HCT116 (cell line): ENCODE results near the gene RPL28. TPM values are rescaled to one million over a fixed set of nuclear protein-coding genes. Genes with fewer than 3 reads are reported as not detected.
A peak's percentile ranks its signal among the peaks of the same experiment; 100 is the strongest.

Experiments used
- ATAC-seq: fragments of 200-7000 bp; cut with Tn5 transposase; 2 replicates; pipeline ENCODE4 v1.9.1; 2020; ENCODE audit warnings: mild to moderate bottlenecking, moderate library complexity
- Bru-seq: library from RNA; stranded (reverse); fragments of 400-500 nt; gene quantifications from one replicate; lab custom pipeline; 2021; lab: Mats Ljungman, UMichigan
- BruChase-seq, 2 experiments: library from RNA; stranded (reverse); fragments of 400-500 nt; gene quantifications; one replicate each; lab custom pipeline; 2021; lab: Mats Ljungman, UMichigan
- BruUV-seq: library from RNA; stranded (reverse); fragments of 400-500 nt; replicated peaks from 2 replicates; lab custom pipeline; 2021; lab: Mats Ljungman, UMichigan
- CTCF ChIA-PET: fragments of 300-600 bp; sonication (Branson Sonifier 250); formaldehyde crosslinking; loops from one replicate; lab custom pipeline; 2021; ENCODE audit warnings: antibody characterized with exemption; lab: Charles Lee
- POLR2A ChIA-PET: fragments of 300-600, 350-600 bp; sonication (Branson Sonifier 250); formaldehyde crosslinking; loops from one replicate; lab custom pipeline; 2021; ENCODE audit warnings: antibody characterized with exemption; lab: Charles Lee
- RAD21 ChIA-PET, 2 experiments: fragments of 300-600 bp; sonication (Branson Sonifier 250); formaldehyde crosslinking; loops; one replicate each; lab custom pipeline; 2023; ENCODE audit warnings: low total read pairs in 2 of 2; ENCODE audit not compliant: uncharacterized antibody in 2 of 2, unreplicated experiment in 2 of 2, low non-redundant PET in 1 of 2; lab: Charles Lee
- DNase-seq: peaks from one replicate; pipeline ENCODE4 v3.0.0-alpha.2; 2010; ENCODE audit warnings: low read depth, low spot score
- H2AFZ ChIP-seq: fragments of 200-600 bp; shearing (Covaris generic), sonication (generic); 2 replicates; pipeline ENCODE4 v1.6.1; 2017; ENCODE audit warnings: low read depth, mixed run types, mixed read lengths, antibody characterized with exemption, low read length; ENCODE audit not compliant: poor library complexity, severe bottlenecking
- H3K27ac ChIP-seq: 2 replicates; pipeline ENCODE4 v1.5.1; 2012; ENCODE audit warnings: low read depth, low read length
- H3K27me3 ChIP-seq: fragments of 200-600 bp; sonication (generic); 2 replicates; pipeline ENCODE4 v1.6.1; 2016; ENCODE audit warnings: mixed run types, low read length, mixed read lengths; ENCODE audit not compliant: insufficient read depth
- H3K36me3 ChIP-seq, 2 experiments: fragments of 200-500 bp in 1 of 2; fragments of 200-600 bp in 1 of 2; sonication (Bioruptor generic) in 1 of 2; sonication (generic) in 1 of 2; 2 replicates each; pipeline versions ENCODE4 v1.5.1 to v1.6.1; 2014 to 2016; ENCODE audit warnings: low read length in 2 of 2, inconsistent platforms in 1 of 2, mixed read lengths in 1 of 2, mixed run types in 1 of 2; ENCODE audit not compliant: insufficient read depth in 2 of 2, control insufficient read depth in 1 of 2
- H3K4me1 ChIP-seq, 2 experiments: fragments of 200-600 bp in 1 of 2; sonication (generic) in 1 of 2; 2 replicates each; pipeline versions ENCODE4 v1.5.1 to v1.6.1; 2012 to 2017; ENCODE audit warnings: low read length in 2 of 2, inconsistent platforms in 1 of 2, mild to moderate bottlenecking in 1 of 2, mixed read lengths in 1 of 2, mixed run types in 1 of 2, moderate library complexity in 1 of 2; ENCODE audit not compliant: insufficient read depth in 2 of 2, control insufficient read depth in 1 of 2
- H3K4me2 ChIP-seq: fragments of 200-600 bp; sonication (generic); 2 replicates; pipeline ENCODE4 v1.6.1; 2017; ENCODE audit warnings: mixed run types, low read length, mixed read lengths
- H3K4me3 ChIP-seq, 2 experiments: fragments of 200-600 bp in 1 of 2; sonication (generic) in 1 of 2; replicated peaks in 1 of 2; 2 replicates each; pipeline ENCODE4 v1.5.1; 2011 to 2016; ENCODE audit warnings: low read length in 2 of 2, control low read depth in 1 of 2, low read depth in 1 of 2, mild to moderate bottlenecking in 1 of 2, mixed read lengths in 1 of 2, mixed run types in 1 of 2
- H3K79me2 ChIP-seq: fragments of 200-600 bp; sonication (generic); 2 replicates; pipeline ENCODE4 v1.6.1; 2017; ENCODE audit warnings: mild to moderate bottlenecking, mixed run types, low read length, moderate library complexity, mixed read lengths; ENCODE audit not compliant: insufficient read depth
- H3K9ac ChIP-seq: fragments of 200-600 bp; sonication (generic); 2 replicates; pipeline ENCODE4 v1.6.1; 2016; ENCODE audit warnings: low read length, mixed read lengths
- H3K9me2 ChIP-seq: fragments of 200-600 bp; sonication (generic), shearing (Covaris generic); 2 replicates; pipeline ENCODE4 v1.6.1; 2017; ENCODE audit warnings: mixed run types, mild to moderate bottlenecking, moderate library complexity; ENCODE audit not compliant: insufficient read depth
- H3K9me3 ChIP-seq, 2 experiments: fragments of 200-500 bp in 1 of 2; fragments of 200-600 bp in 1 of 2; sonication (Bioruptor generic) in 1 of 2; sonication (generic) in 1 of 2; 2 replicates each; pipeline ENCODE4 v1.6.1; 2014 to 2017; ENCODE audit warnings: low read length in 2 of 2, mixed read lengths in 2 of 2, inconsistent platforms in 1 of 2, low read depth in 1 of 2, mild to moderate bottlenecking in 1 of 2, mixed run types in 1 of 2, moderate library complexity in 1 of 2; ENCODE audit not compliant: control insufficient read depth in 1 of 2, insufficient read depth in 1 of 2
- H4K20me1 ChIP-seq: fragments of 200-600 bp; sonication (generic), shearing (Covaris generic); 2 replicates; pipeline ENCODE4 v1.6.1; 2017; ENCODE audit warnings: mixed run types, mild to moderate bottlenecking, moderate library complexity; ENCODE audit not compliant: insufficient read depth
- CBX3 ChIP-seq: IDR thresholded peaks from 2 replicates; pipeline ENCODE4 v1.6.1; 2012; ENCODE audit warnings: low read depth
- EGR1 ChIP-seq: IDR thresholded peaks from 2 replicates; pipeline ENCODE4 v1.6.1; 2012; ENCODE audit warnings: low read depth
- FOSL1 ChIP-seq: IDR thresholded peaks from 2 replicates; pipeline ENCODE4 v1.6.1; 2012; ENCODE audit warnings: low read depth
- JUND ChIP-seq: IDR thresholded peaks from 2 replicates; pipeline ENCODE4 v1.6.1; 2012
- POLR2A ChIP-seq: IDR thresholded peaks from 2 replicates; pipeline ENCODE4 v1.7.0; 2011; ENCODE audit warnings: borderline replicate concordance; ENCODE audit not compliant: insufficient read depth, insufficient read length; ENCODE audit errors: extremely low read depth
- POLR2AphosphoS5 ChIP-seq: IDR thresholded peaks from 2 replicates; pipeline ENCODE4 v1.6.1; 2011; ENCODE audit warnings: mild to moderate bottlenecking, low read depth, low read length, moderate library complexity
- RAD21 ChIP-seq: IDR thresholded peaks from 2 replicates; pipeline ENCODE4 v1.6.1; 2012; ENCODE audit warnings: low read depth, mild to moderate bottlenecking
- SP1 ChIP-seq: IDR thresholded peaks from 2 replicates; pipeline ENCODE4 v1.6.1; 2012; ENCODE audit warnings: low read depth
- TCF7L2 ChIP-seq: IDR thresholded peaks from 2 replicates; pipeline ENCODE4 v1.7.0; 2011; ENCODE audit warnings: borderline replicate concordance, inconsistent platforms; ENCODE audit not compliant: insufficient read depth, insufficient read length; ENCODE audit errors: extremely low read depth
- YY1 ChIP-seq: IDR thresholded peaks from 2 replicates; pipeline ENCODE4 v1.6.1; 2011; ENCODE audit warnings: low read length, low read depth, moderate library complexity, mild to moderate bottlenecking; ENCODE audit not compliant: insufficient replicate concordance; ENCODE audit errors: extremely low read depth
- ZNF274 ChIP-seq: fragments of 200-500 bp; sonication (Bioruptor generic); IDR thresholded peaks from 2 replicates; pipeline ENCODE4 v1.6.1; 2014; ENCODE audit warnings: mild to moderate bottlenecking, low read depth, low read length, inconsistent platforms
- intact Hi-C: fragments of 100-400 bp; cut with micrococcal nuclease; formaldehyde crosslinking; loops from 2 replicates; pipeline ENCODE4 v1.10.0; 2022
- long read RNA-seq: library from polyadenylated mRNA; unstranded; transcript quantifications from one replicate; pipeline ENCODE4 v2.0.0, GENCODE V29; 2021; ENCODE audit not compliant: unreplicated experiment
- polyA plus RNA-seq: library from polyadenylated mRNA; unstranded; fragments of >200 nt; gene quantifications from 2 replicates; pipeline ENCODE4 v1.2.1, GENCODE V29; 2012; ENCODE audit warnings: missing spikeins
- total RNA-seq: library from RNA; stranded (reverse); gene quantifications from one replicate; pipeline ENCODE4 v1.2.1, GENCODE V29; 2021; ENCODE audit not compliant: unreplicated experiment
- TF ChIP-seq, protein P1 (sequence below): IDR thresholded peaks from 2 replicates; pipeline ENCODE4 v1.6.1; 2012; ENCODE audit warnings: low read depth
- TF ChIP-seq, protein P2 (sequence below), 3 experiments: fragments of 200-600 bp in 1 of 3; sonication (generic) in 1 of 3; IDR thresholded peaks in 2 of 3; conservative IDR thresholded peaks in 1 of 3; 2 replicates each; pipeline ENCODE4 v1.5.1; 2012 to 2017; ENCODE audit warnings: low read depth in 2 of 3, low read length in 2 of 3, antibody characterized with exemption in 1 of 3, borderline replicate concordance in 1 of 3, control low read depth in 1 of 3, mild to moderate bottlenecking in 1 of 3, mixed read lengths in 1 of 3, mixed run types in 1 of 3, moderate library complexity in 1 of 3; ENCODE audit not compliant: insufficient read depth in 1 of 3
- TF ChIP-seq, protein P3 (sequence below): IDR thresholded peaks from 2 replicates; pipeline ENCODE4 v1.6.1; 2011; ENCODE audit warnings: mild to moderate bottlenecking, low read length, moderate library complexity; ENCODE audit not compliant: insufficient replicate concordance; ENCODE audit errors: extremely low read depth
- TF ChIP-seq, protein P4 (sequence below): IDR thresholded peaks from 2 replicates; pipeline ENCODE4 v1.6.1; 2012
- TF ChIP-seq, protein P5 (sequence below): IDR thresholded peaks from 2 replicates; pipeline ENCODE4 v1.6.1; 2012

The RPL28 gene
- 3,050 TPM for total RNA-seq
- polyA plus RNA-seq = 4,429 and 5,970 TPM in 2 replicates
- percentile 98 among the genes with signal in this experiment for Bru-seq, nascent RNA
- percentile 98 among the genes with signal in this experiment for BruChase-seq, experiment 1, labeled RNA remaining after a 6-hour chase
- percentile 98 among the genes with signal in this experiment for BruChase-seq, experiment 2, labeled RNA remaining after a 2-hour chase
- long read RNA-seq, full-length matches to known transcripts = 497 of 778 reads
- long read RNA-seq, partial matches to known transcripts = 253 of 778 reads
- long read RNA-seq, other reads (novel, unspliced or antisense) = 28 of 778 reads

DNA sequence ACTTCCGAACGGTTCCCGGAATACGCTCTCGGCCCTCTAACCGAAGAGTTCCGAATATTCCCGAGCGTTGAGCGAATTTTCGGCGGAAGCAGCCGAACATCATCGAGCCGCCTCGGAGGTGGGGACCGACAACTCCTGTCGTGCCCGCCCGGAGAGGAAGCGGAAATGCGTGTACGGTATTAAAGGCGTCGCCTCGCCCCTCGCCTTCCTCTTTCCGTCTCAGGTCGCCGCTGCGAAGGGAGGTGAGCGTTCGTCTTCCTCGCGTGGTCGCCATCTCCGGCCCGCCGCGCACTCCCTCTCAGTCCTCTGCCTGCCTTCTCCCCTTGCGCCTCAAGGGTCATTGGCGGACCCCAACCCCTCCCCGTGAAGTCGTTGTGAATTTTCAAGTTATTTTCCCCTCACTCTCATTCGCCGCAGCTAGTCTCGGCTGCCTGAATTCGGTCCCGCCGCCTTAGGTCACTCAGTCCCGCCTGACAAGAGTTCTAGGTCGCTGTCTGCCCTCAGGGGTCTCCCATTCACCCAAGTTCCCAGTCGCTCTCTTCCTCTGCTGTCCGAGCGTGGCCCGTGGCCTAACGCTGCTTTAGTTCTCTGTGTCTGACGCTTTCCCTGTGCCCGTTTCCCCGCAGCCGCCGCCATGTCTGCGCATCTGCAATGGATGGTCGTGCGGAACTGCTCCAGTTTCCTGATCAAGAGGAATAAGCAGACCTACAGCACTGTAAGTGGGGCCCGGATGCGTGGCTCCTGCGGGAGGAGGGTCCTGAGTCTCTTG lies at the start of gene RPL28:
Gene RPL28 (plus strand): TSS at position 209 of the 769 bp plus-strand sequence. CDS start 426 bp downstream, at position 635.
- BruUV-seq = no TSS peak
- Histone ChIP-seq H3K27ac (peak within 1 kb of the TSS; percentile 99), H4K20me1 (peaks cover 44% of the 10 kb centered on the region; the same call in 1 of the 2 replicates), H3K9ac (peak within 1 kb of the TSS; percentile 94), H3K4me2 (peak within 1 kb of the TSS; percentile 99), H3K9me3 (no peaks in the 10 kb centered on the region), H3K4me3 (peak within 1 kb of the TSS; percentile 99 to 100), H3K79me2 (peaks cover 64% of the 10 kb centered on the region), H3K9me2 (no peaks in the 10 kb centered on the region), H3K36me3 (peaks cover 18 to 43% of the 10 kb centered on the region in 2 experiments), H3K27me3 (no peaks in the 10 kb centered on the region), H3K4me1 (peaks cover 6 to 66% of the 10 kb centered on the region in 2 experiments; a peak in 3 of 4 replicates), H2AFZ (no peak within 1 kb of the TSS)
- intact Hi-C loops = loop anchor here (2.0 kb wide), 1 partner anchor 47 kb away; the partner anchor contains the start of gene KMT5C
- DNase-seq = peak; percentile 97
- peak; percentile 77 for ATAC-seq
- ChIA-PET RAD21 (no interaction called here), POLR2A (no interaction called here), CTCF (no interaction called here)
- no peak for TF ChIP-seq TCF7L2
- TF ChIP-seq, protein P1, sequence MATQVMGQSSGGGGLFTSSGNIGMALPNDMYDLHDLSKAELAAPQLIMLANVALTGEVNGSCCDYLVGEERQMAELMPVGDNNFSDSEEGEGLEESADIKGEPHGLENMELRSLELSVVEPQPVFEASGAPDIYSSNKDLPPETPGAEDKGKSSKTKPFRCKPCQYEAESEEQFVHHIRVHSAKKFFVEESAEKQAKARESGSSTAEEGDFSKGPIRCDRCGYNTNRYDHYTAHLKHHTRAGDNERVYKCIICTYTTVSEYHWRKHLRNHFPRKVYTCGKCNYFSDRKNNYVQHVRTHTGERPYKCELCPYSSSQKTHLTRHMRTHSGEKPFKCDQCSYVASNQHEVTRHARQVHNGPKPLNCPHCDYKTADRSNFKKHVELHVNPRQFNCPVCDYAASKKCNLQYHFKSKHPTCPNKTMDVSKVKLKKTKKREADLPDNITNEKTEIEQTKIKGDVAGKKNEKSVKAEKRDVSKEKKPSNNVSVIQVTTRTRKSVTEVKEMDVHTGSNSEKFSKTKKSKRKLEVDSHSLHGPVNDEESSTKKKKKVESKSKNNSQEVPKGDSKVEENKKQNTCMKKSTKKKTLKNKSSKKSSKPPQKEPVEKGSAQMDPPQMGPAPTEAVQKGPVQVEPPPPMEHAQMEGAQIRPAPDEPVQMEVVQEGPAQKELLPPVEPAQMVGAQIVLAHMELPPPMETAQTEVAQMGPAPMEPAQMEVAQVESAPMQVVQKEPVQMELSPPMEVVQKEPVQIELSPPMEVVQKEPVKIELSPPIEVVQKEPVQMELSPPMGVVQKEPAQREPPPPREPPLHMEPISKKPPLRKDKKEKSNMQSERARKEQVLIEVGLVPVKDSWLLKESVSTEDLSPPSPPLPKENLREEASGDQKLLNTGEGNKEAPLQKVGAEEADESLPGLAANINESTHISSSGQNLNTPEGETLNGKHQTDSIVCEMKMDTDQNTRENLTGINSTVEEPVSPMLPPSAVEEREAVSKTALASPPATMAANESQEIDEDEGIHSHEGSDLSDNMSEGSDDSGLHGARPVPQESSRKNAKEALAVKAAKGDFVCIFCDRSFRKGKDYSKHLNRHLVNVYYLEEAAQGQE = no peak
- peak; percentile 22; the same call in 1 of the 2 replicates for TF ChIP-seq CBX3
- TF ChIP-seq, protein P2, sequence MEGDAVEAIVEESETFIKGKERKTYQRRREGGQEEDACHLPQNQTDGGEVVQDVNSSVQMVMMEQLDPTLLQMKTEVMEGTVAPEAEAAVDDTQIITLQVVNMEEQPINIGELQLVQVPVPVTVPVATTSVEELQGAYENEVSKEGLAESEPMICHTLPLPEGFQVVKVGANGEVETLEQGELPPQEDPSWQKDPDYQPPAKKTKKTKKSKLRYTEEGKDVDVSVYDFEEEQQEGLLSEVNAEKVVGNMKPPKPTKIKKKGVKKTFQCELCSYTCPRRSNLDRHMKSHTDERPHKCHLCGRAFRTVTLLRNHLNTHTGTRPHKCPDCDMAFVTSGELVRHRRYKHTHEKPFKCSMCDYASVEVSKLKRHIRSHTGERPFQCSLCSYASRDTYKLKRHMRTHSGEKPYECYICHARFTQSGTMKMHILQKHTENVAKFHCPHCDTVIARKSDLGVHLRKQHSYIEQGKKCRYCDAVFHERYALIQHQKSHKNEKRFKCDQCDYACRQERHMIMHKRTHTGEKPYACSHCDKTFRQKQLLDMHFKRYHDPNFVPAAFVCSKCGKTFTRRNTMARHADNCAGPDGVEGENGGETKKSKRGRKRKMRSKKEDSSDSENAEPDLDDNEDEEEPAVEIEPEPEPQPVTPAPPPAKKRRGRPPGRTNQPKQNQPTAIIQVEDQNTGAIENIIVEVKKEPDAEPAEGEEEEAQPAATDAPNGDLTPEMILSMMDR (IDR thresholded peaks at IDR 0.05 in 2 of 3, conservative IDR thresholded peaks at IDR 0.05 in 1 of 3; ENCODE audit: borderline replicate concordance in 1 of 3, insufficient read depth in 1 of 3, low read depth in 2 of 3, low read length in 2 of 3) = no peak
- peak; percentile 99 for TF ChIP-seq POLR2A
- no peak; the same call in none of the 2 replicates for TF ChIP-seq SP1
- TF ChIP-seq, protein P3, sequence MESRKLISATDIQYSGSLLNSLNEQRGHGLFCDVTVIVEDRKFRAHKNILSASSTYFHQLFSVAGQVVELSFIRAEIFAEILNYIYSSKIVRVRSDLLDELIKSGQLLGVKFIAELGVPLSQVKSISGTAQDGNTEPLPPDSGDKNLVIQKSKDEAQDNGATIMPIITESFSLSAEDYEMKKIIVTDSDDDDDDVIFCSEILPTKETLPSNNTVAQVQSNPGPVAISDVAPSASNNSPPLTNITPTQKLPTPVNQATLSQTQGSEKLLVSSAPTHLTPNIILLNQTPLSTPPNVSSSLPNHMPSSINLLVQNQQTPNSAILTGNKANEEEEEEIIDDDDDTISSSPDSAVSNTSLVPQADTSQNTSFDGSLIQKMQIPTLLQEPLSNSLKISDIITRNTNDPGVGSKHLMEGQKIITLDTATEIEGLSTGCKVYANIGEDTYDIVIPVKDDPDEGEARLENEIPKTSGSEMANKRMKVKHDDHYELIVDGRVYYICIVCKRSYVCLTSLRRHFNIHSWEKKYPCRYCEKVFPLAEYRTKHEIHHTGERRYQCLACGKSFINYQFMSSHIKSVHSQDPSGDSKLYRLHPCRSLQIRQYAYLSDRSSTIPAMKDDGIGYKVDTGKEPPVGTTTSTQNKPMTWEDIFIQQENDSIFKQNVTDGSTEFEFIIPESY = peak; percentile 26
- peak; percentile 100 for TF ChIP-seq POLR2AphosphoS5
- peak; percentile 83 for TF ChIP-seq YY1
- TF ChIP-seq, protein P4, sequence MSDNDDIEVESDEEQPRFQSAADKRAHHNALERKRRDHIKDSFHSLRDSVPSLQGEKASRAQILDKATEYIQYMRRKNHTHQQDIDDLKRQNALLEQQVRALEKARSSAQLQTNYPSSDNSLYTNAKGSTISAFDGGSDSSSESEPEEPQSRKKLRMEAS = peak; percentile 77
- TF ChIP-seq, protein P5, sequence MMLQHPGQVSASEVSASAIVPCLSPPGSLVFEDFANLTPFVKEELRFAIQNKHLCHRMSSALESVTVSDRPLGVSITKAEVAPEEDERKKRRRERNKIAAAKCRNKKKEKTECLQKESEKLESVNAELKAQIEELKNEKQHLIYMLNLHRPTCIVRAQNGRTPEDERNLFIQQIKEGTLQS = no peak
- no peak for TF ChIP-seq EGR1
- TF ChIP-seq ZNF274 = no peak
- TF ChIP-seq RAD21 = no peak
- no peak for TF ChIP-seq FOSL1
- no peak for TF ChIP-seq JUND
